Medulla oblongata (tissue), 1 donor: Measurements from ENCODE around the gene KLK12.

Experiments
- DNase-seq: peaks from one replicate; pipeline ENCODE4 v3.0.0-alpha.2; 2015; ENCODE audit errors: extremely low spot score

The KLK12 gene

GRCh38 chr19:50981587-50982146, 53.1 kb downstream of the KLK12 start:
- DNase-seq: no peak

GRCh38 chr19:50980208-50980607, 54.6 kb downstream of the KLK12 start:
- no peak for DNase-seq

GRCh38 chr19:50979758-50980157, 55.0 kb downstream of the KLK12 start:
- DNase-seq: no peak
